GM21529 (cell line): ENCODE measurements around the gene PABPN1L.

Experiments
- ATAC-seq: cut with Tn5 transposase; IDR thresholded peaks from one replicate; pipeline ENCODE4 v1.9.1; 2021; ENCODE audit not compliant: unreplicated experiment

Gene PABPN1L

DNA sequence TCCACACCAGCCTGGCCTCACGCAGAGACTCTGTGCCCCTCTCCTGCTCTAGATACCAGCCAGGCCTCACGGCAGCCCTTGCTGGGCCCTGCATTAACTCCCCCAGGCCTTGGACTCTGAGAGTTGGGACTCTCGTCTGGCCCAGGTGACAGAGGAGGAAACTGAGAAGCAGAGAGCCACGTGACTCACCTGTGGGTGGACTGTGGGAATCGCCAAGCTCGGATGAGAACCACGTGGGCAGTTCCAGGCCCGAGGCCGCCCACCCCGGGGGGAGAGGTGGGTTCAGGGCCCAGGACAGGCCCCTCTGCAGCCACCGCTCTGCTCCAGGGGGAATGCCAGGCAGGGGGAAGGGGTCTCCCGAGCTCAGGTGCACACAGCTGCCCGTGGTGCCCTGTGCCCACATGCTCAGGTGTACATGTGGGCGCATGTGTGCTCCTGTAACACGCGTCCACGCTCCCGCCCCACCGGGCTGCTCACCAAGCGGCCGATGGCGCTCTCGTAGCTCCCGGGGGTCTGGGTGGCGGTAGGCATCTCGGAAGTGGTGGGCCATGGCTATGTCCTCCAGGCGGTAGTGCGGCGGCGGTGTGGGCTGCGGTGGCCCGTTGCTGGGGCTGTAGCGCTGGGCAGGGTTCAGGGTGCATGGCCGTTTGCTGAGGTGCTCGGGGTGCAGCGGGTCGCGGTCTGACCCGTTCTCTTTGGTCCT, 18.3 kb upstream of the PABPN1L start:
- ATAC-seq, result no peak

DNA sequence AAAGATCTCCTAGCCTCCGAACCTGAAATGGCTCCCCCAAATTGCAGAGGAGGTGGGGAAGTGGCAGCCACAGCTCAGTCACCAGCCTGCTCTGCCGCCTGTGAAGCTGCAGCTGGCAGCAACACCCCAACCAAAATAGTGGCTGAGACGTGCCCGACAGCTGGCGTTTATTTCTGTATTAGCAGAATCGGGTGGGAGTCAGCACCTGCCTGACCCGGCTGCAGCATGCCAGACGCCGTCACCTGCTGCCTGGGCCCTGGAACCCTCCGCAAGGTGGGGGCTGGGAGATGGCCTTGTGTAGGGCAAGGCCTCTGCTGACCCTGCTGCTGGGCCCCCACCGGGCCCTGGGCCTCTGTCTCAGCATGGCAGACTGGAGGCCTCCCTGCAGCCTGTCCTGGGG, 17.5 kb upstream of the PABPN1L start:
- no peak for ATAC-seq

DNA sequence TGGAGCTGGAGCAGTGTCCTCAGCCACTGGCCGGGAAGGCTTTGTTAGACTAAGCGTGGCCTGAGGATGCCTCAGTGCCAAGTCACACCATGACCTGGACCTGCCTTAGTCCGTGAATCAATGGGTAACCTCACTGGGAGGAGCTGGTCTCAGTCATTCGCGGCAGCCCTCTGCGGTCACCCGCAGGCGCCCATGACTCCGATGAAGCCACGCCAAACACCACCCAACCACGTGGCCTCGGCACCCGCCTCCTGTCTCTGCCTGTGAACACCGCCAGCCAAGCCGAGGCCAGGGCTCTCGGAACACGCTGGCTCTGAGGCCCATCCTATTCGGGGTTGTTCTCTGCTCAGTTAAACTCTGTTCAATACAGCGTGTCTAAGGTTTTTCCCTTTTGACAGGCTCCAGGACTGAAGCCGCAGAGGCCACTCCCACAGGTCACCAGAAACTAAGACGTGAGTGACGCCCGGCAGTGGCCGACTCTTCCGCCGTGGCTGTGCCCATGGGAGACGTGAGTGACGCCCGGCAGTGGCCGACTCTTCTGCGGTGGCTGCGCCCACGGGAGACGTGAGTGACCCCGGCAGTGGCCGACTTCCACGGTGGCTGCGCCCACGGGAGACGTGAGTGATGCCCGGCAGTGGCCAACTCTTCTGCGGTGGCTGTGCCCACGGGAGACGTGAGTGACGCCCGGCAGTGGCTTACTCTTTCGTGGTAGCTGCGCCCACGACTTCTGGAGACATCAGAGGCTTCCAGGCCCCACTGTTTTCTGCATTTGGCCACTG, 16.8 kb upstream of the PABPN1L start:
- no peak for ATAC-seq

DNA sequence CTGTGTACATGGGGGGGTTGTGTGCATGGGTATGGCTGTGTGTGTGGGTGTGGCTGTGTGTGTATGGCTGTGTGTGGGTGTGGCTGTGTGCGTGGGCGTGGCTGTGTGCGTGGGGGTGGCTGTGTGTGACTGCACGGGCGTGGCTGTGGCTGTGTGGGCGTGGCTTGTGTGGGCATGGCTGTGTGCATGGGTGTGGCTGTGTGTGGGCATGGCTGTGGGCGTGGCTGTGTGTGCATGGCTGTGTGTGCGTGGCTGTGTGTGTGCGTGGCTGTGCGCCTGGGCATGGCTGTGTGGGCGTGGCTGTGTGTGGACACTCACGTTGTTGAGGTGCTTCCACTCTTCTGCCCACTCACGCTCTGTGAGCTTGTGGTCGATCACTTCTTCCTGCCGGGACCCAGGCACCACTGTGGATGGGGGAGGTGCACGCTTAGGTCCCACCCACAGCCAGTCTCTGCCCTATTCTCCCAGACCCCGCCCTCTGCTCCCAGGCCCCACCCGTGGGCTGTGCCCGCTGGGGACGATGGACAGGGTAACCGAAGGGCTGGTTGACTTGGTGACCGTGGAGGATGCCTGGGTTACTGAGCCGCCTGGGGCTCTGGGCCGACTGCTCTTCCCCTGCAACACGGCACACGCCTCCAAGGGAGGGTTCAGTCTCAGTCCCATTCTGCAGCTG, 16.0 kb upstream of the PABPN1L start:
- no peak for ATAC-seq

DNA sequence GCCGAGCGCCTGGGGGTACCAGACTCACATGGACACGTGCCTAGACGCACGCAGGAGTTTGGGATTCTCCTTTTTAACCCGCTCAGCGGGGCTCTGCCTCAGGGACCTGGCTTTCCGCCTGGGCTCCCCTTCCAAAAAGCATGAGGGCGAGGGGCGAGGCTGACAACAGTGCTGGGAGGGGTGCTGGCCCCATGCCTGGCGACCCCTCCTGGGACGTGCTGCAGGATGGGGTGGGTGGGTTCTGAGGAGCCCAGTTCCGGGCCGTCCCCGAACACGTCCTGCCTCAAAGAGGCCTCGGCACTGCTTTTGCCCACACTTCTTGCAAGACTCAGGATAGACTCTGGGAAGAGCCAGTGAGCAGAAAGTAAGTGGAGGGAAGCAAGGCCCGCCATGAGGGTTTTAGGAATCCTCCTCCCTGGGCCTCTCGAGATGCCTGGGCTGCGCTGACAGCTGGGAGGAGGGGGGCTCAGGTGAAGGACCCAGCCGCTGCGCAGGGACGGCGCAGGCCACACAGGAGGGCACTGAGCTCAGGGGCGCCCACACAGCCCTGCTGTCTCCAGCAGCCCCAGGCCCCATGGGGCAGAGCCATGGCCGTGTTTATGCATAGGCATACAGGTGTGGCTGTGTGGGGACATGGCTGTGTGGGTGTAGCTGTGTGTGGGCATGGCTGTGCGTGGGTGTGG, 15.4 kb upstream of the PABPN1L start:
- ATAC-seq, result no peak

DNA sequence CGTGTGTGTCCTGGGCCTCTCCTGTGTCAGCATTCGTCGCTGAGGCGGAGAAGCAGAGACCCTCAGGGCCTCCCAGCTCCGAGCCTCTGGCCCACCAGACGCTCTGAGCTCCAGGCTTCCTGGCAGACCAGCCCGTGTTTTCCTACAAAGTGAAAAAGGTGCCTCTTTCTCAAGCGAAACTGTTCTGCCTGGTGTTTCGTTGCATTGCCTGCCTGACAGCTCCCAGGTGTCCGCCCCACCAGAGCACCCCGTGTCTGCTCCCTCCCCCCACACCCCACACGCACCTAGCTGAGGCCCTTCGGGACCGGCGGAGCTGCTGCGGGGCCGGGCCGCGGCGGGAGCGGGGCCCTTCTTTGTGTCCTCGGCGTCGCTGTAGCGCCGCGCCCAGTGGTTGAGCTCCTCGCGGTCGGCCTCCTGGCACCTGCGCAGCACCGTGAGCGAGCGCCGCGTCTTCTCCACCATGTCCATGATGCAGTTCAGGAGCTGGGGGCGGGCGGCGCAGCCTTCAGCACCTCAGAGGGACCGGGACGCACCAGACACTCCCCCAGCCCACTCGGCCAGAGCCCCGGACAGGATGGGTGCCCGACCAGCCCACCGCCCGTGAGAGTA, 14.7 kb upstream of the PABPN1L start:
- no peak for ATAC-seq

DNA sequence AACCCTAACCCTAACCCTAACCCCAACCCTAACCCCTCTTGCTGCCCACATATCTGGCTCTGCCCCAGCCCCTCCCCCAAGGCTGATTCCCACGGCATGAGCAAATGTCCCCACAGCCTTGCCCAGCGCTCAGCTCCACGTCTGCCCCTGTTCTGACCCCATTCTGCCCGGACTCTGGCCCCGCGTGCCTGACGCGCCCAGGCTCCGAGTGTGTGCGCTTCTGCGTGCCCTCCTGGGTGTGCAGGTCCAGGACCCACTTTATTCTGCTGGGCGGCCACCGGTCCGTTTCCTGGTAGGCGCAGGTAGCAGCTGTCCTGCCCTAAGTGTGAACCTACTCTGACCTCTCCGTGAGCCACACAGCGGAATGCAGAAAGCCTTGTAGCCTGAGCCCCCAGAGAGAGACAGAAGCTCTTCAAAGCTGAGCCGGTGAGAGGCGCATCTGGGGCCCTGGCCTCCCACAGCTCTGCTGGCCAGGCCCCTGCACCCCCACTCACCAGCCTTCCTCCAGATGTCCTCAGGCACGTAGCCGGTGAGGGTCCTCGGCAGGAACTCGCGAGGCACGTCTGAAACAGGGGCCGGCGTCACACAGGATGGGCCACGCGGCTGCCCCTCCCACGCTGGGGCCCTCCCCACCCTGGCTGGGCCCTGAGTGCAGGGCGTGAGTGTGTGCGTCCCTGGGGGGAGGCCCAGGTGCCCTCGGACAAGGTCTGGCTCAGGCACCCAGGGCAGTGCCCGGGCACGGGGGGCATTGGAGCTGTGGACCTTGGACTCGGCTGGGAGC, 14.0 kb upstream of the PABPN1L start:
- no peak for ATAC-seq

DNA sequence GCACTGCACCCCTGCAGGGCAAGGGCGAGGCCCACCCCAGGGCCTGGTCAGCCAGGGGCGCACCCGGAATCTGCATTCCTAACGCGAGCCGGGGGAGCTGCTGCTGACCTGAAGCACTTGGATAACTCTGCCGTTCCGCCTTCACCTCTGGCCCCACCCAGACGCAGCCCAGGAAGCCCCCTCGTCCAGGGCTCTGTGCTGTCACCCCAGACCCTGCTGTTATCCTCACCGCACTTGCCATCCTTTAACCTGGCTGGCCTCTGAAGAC, 13.3 kb upstream of the PABPN1L start:
- ATAC-seq, result no peak

DNA sequence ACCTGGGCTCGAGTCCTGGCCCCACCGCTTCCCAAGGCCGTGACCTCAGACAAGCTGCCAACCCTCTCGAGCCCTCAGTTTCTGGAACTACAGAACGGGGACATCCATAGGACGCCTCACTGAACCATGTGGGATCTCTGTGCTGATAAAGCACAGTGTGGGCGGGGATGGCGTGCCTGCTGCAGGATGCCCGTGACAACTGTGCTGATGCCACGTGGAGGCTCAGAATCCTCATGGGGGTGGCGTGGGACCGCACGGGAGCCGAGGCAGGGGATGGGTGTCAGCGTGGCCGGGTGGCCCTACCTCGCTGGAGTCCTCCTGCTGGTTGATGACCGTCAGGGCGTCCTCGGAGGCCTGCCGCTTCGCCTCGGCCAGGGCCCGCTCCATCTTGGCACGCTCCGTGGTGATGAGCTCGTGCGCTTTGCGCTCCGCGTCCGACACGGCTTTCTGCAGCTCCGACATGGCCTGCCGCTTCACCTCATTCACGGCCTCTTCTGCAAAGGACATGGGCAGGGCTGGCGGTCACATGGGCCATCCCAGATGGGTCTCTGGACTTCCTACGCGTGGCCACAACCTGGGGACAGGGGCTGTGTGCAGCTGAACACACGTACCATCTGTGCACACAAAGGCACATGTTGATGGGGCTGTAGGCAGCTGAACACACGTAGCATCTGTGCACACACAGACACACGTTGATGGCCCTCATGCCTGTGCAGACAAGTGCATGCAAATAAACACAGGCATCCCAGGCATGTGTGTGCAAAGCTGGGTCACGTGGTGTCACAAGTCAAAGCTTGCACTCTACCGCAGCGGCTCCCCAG, 12.7 kb upstream of the PABPN1L start:
- ATAC-seq, result no peak

DNA sequence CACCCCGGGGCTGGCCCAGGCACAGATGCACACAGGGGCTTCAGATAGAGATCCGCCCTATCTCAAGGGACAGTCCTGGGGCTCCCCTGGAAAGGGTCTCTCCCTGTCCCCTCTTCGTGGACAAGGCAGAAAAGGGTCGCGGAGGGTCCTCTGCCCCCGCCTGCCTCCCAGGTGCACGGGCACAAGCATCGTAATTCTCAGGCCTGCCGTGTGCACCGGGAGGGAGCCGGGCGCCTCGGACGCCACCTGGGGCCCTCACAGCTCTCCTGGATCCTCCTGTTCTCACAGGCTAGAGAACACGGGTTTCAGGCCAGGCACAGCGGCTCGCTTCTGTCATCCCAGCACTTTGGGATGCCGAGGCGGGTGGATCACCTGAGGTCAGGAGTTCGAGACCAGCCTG, 11.9 kb upstream of the PABPN1L start:
- no peak for ATAC-seq

DNA sequence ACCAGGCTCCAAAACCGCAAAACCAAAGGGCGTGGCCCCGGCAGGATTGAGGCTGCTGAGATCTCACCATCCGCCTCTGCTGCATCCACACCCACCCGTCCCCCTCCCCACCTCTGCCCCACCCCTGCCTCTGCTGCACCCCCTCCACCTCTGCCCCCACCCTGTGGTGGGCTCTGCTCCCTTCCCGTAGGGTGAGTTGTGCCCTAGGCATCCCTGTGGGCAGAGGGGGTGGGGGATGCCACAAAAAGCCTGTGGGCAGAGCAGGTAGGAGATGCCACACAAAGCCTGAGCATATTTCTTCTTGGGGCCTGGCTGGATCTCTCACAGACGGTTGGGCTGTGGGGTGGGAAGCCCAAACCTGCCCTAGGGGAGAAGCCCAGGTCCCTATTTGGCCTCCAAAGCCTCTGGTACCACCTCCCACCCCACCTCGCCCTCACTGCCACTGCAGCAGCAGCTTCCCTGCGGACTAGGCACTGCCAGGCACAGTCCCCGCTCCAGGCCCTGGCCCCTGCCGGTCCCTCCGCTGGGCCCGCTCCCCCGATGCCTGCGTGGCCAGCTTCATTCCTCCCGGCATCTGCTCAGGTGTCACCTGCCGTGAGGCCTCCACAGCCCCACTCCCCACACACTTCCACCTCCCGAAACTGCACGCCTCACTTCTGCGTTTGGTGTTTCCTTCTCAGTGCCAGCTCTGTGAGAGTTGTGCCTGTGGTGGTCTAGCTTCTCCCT, 11.3 kb upstream of the PABPN1L start:
- no peak for ATAC-seq

DNA sequence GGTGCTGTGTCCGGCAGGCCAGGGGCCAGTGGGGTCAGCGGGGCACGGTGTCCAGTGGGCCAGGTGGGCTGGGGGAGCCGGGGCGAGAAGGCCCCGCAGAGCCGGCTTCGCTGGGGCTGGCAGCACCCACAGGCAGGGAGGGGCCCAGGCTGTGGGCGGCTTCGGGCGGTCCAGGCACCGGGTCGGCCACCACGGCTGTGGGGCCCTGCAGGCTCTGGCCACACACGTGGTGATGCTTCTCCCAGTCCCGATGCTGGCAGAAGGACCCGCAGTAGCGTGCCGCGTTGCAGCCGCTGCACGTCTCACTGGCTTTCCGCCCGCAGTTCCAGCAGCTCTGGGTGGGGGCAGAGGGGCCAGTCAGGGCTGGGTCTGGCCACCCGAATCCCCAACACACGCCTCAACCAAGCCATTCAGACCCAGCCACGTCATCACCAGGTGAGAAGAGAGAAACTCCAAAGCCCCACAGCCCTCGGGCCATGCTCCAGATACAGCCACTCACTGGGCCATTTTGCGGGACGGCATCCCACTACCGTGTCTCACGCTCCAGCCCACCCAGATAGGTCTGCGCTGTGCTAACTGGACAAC, 10.6 kb upstream of the PABPN1L start:
- ATAC-seq, result no peak

DNA sequence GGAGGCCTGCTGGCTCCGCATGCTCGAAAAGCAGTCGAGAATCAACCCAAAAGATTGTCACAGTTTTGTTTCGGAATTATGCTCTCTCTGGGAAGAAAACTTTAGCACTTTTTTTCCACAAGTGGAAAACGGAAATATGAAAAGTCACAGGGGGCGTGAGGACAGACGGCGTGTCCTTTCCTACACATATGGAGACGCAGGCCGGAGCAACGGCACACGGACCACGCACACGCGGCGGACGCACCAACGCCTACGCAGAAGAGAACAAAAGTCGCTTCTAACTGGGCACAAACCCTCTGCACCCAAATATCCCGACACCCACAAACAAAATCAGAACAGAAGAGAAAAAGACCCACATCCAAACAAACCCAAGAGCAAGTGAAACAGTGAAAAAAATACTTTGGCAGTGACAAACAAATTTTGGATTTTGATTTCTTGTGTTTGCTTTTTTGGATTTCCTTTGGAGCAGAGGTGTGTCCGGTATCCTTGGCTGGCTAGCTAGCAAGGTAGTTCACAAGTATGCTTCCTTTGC, 9.3 kb upstream of the PABPN1L start:
- no peak for ATAC-seq

DNA sequence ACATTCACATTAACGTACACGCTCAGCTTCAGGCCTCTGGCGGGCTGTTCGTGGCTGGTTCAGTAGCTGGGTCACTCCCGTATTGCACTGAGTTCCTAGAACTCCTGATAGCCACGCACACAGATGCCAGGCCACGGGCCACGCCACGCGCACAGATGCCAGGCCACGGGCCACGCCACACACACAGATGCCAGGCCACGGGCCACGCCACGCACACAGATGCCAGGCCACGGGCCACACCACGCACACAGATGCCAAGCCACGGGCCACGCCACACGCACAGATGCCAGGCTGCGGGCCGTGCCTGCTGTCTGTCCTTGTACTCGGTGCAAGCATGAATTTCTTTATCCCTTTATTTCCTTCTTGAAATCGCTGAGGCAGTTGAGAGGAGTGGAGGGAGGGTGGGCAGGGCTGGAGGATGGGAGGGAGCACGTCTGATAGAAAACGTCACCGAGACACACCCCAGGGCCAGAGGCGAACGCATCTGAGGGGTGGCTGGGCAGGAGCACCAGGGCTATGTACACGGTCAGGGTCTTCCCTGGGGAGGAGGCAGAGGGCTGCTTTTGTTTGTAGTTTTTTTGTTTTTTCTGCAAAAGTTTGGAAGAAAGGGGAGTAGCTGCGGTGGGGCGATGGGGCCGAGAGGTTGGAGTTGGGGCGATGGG, 8.6 kb upstream of the PABPN1L start:
- no peak for ATAC-seq

DNA sequence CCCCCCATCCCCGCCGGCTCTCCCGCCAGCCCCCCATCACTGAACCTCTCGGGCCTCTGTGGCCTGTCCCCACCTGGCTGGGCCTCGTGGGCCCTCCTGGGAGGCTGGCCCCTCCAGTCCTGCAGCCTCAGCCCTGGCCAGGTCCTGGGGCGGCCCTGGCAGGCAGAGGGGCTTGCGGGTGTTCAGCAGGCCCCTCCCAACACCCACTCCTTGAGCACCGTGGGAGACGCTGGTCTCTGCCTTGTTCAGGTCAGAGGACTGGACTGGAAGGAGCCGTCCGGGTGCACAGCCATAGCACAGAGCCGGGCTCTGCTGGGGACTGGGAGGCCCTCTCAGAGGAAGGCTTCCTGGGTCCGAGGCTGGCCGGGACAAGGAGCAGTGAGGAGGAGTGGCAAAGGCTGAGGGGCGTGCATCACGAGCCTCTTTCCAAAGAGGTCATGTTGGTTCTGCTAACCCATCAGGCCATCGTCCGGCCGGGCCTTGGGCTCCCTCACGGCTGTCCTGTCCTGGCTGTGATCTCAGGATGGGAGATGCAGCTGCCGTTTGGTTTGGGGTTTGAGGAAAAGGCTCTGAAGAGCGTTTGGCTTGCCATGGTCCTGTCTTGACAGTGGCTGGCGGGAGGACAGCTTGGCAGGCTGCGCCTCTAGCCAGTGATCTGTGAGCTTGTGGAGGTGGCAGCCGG, 6.3 kb upstream of the PABPN1L start:
- ATAC-seq, result no peak

DNA sequence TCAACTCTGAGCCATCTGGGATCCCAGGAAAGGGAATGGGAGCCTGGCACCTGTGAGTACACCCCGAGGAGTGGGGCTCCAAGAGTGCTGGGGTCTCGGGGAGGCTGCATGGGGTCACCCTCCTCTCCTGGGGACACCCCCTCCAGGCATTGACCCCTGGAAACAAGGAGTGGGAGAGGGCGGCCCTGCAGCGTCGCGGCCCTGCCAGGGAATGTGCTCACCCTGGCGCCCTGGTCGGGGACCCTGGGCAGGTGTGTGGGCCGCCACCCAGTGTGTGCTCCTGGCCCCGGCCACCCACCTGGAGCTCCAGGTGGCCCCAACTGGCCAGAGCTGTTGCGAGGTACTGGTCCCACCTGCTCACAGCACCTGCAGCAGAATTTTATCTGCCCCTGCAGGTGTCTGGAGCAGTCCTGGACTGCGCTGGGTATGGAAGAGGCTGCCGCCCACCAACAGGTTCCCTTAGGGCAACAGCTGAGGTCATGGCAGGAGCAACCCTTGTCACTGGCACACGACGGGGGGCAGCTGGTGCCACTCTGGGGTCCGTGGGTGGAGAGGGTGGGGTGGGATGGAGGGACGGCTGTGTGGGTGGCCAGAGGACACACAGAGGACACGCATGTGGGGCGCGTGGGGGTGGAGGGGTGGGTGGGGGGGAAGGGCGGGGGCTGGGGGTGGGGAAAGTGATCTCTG, 5.4 kb upstream of the PABPN1L start:
- ATAC-seq, result no peak

DNA sequence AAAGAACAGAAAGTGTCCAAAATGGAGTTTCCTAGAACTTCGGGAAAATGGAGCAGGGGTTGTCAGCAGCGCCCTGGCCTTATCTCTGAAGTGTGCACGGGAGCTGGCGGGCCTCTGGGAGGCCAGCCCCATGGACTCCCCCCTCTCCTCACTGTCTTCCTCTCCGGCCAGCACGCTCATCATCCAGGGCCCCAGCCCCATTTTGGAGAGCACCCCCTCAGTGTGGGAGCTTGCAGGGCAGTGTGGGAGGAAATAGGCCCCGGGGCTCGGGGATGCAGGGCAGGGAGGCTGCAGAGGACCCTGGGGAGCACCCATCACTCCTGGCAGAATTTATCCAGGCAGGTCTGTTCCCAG, 4.9 kb upstream of the PABPN1L start:
- no peak for ATAC-seq
